ENCODE results near the gene ATM. TPM values are rescaled to one million over a fixed set of nuclear protein-coding genes. Genes with fewer than 3 reads are reported as not detected.
"Not testable (repeated sequence)": the region's sequence is repeated elsewhere in the genome, so short reads cannot be mapped to it uniquely, and the experiment has no call there.

ATM gene
- total RNA-seq, 3 donors from 2014 or later: 21.0 to 26.8 (median 23.5) TPM

GRCh38 chr11:108286370-108286769, 63.5 kb downstream of the ATM start:
- Mint-ChIP-seq H3K9me3 (no peaks in the 10 kb centered on the region), H3K4me3 (no peak overlapping the region), H3K27me3 (ENCODE audit: low read depth) (no peaks in the 10 kb centered on the region), H3K36me3 (ENCODE audit: insufficient read depth) (peaks cover 31% of the 10 kb centered on the region), H3K4me1 (ENCODE audit: low read depth) (peaks cover 10% of the 10 kb centered on the region)
- ATAC-seq (peak; percentile 60 to 72), DNase-seq (no peak)

GRCh38 chr11:108286956-108287355, 64.1 kb downstream of the ATM start:
- peaks cover 32% of the 10 kb centered on the region for H3K36me3 Mint-ChIP-seq (ENCODE audit: insufficient read depth)
- peaks cover 10% of the 10 kb centered on the region for H3K4me1 Mint-ChIP-seq (ENCODE audit: low read depth)
- H3K9me3 Mint-ChIP-seq: no peaks in the 10 kb centered on the region

GRCh38 chr11:108289066-108289465, 66.2 kb downstream of the ATM start:
- H3K27me3 Mint-ChIP-seq (ENCODE audit: low read depth); DNase-seq; H3K4me3 Mint-ChIP-seq; H3K9me3 Mint-ChIP-seq; H3K4me1 Mint-ChIP-seq (ENCODE audit: low read depth); ATAC-seq: not testable (repeated sequence)
- H3K36me3 Mint-ChIP-seq (ENCODE audit: insufficient read depth): peaks cover 28% of the 10 kb centered on the region

More at GRCh38 chr11:108286956-108287355, 64.1 kb downstream of the ATM start:
- ATAC-seq (no peak), DNase-seq (no peak)
- Mint-ChIP-seq H3K27me3 (ENCODE audit: low read depth) (no peaks in the 10 kb centered on the region), H3K4me3 (no peak overlapping the region)

- H3K9me3 Mint-ChIP-seq: no peaks in the 10 kb centered on the region
- H3K36me3 Mint-ChIP-seq (ENCODE audit: insufficient read depth): peaks cover 26% of the 10 kb centered on the region
- ATAC-seq: no peak
- no peak for DNase-seq
- H3K27me3 Mint-ChIP-seq (ENCODE audit: low read depth): no peaks in the 10 kb centered on the region
- H3K4me3 Mint-ChIP-seq: no peak overlapping the region
- H3K4me1 Mint-ChIP-seq (ENCODE audit: low read depth): peaks cover 7% of the 10 kb centered on the region
Observed at GRCh38 chr11:108289699-108290098, 66.8 kb downstream of the ATM start.

- no peaks in the 10 kb centered on the region for H3K27me3 Mint-ChIP-seq (ENCODE audit: low read depth)
- ATAC-seq (no peak), DNase-seq (no peak)
- no peak overlapping the region for H3K4me3 Mint-ChIP-seq
- H3K9me3 Mint-ChIP-seq: no peaks in the 10 kb centered on the region
- H3K4me1 Mint-ChIP-seq (ENCODE audit: low read depth): peaks cover 5% of the 10 kb centered on the region
- peaks cover 15% of the 10 kb centered on the region for H3K36me3 Mint-ChIP-seq (ENCODE audit: insufficient read depth)
Observed at GRCh38 chr11:108293229-108293628, 70.4 kb downstream of the ATM start.

GRCh38 chr11:108302121-108302785, 79.4 kb downstream of the ATM start:
- DNase-seq (no peak), ATAC-seq (peak; percentile 93 to 98)
- Mint-ChIP-seq H3K36me3 (ENCODE audit: insufficient read depth) (peaks cover 40% of the 10 kb centered on the region), H3K9me3 (no peaks in the 10 kb centered on the region), H3K4me3 (no peak overlapping the region), H3K4me1 (ENCODE audit: low read depth) (peaks cover 20% of the 10 kb centered on the region), H3K27me3 (ENCODE audit: low read depth) (no peaks in the 10 kb centered on the region)

GRCh38 chr11:108307751-108308150, 84.9 kb downstream of the ATM start:
- Mint-ChIP-seq H3K27me3 (ENCODE audit: low read depth) (no peaks in the 10 kb centered on the region), H3K9me3 (no peaks in the 10 kb centered on the region), H3K36me3 (ENCODE audit: insufficient read depth) (peaks cover 32% of the 10 kb centered on the region), H3K4me3 (no peak overlapping the region), H3K4me1 (ENCODE audit: low read depth) (peaks cover 22% of the 10 kb centered on the region)
- DNase-seq (no peak), ATAC-seq (no peak)

GRCh38 chr11:108313444-108313843, 90.6 kb downstream of the ATM start:
- peaks cover 31% of the 10 kb centered on the region for H3K36me3 Mint-ChIP-seq (ENCODE audit: insufficient read depth)
- no peak for DNase-seq
- H3K4me1 Mint-ChIP-seq (ENCODE audit: low read depth): peaks cover 19% of the 10 kb centered on the region
- H3K27me3 Mint-ChIP-seq (ENCODE audit: low read depth): no peaks in the 10 kb centered on the region
- no peak overlapping the region for H3K4me3 Mint-ChIP-seq
- H3K9me3 Mint-ChIP-seq: no peaks in the 10 kb centered on the region
- no peak for ATAC-seq

GRCh38 chr11:108316061-108316460, 93.2 kb downstream of the ATM start:
- peaks cover 33% of the 10 kb centered on the region for H3K36me3 Mint-ChIP-seq (ENCODE audit: insufficient read depth)
- no peak overlapping the region for H3K4me3 Mint-ChIP-seq
- DNase-seq (no peak), ATAC-seq (no peak)
- H3K27me3 Mint-ChIP-seq (ENCODE audit: low read depth): no peaks in the 10 kb centered on the region
- no peaks in the 10 kb centered on the region for H3K9me3 Mint-ChIP-seq
- peaks cover 12% of the 10 kb centered on the region for H3K4me1 Mint-ChIP-seq (ENCODE audit: low read depth)

GRCh38 chr11:108319541-108320145, 96.8 kb downstream of the ATM start:
- Mint-ChIP-seq H3K9me3 (no peaks in the 10 kb centered on the region), H3K27me3 (ENCODE audit: low read depth) (no peaks in the 10 kb centered on the region), H3K4me3 (no peak overlapping the region), H3K36me3 (ENCODE audit: insufficient read depth) (peaks cover 36% of the 10 kb centered on the region), H3K4me1 (ENCODE audit: low read depth) (peaks cover 8% of the 10 kb centered on the region)
- DNase-seq (no peak), ATAC-seq (no peak)

GRCh38 chr11:108322666-108323065, 99.8 kb downstream of the ATM start:
- no peaks in the 10 kb centered on the region for H3K27me3 Mint-ChIP-seq (ENCODE audit: low read depth)
- no peak overlapping the region for H3K4me3 Mint-ChIP-seq

GRCh38 chr11:108324587-108324986, 101.7 kb downstream of the ATM start:
- DNase-seq (no peak), ATAC-seq (no peak)
- H3K4me3 Mint-ChIP-seq: no peak overlapping the region
- H3K27me3 Mint-ChIP-seq (ENCODE audit: low read depth): no peaks in the 10 kb centered on the region
- H3K9me3 Mint-ChIP-seq: no peaks in the 10 kb centered on the region
- H3K4me1 Mint-ChIP-seq (ENCODE audit: low read depth): peaks cover 5% of the 10 kb centered on the region
- H3K36me3 Mint-ChIP-seq (ENCODE audit: insufficient read depth): peaks cover 36% of the 10 kb centered on the region

More at GRCh38 chr11:108322666-108323065, 99.8 kb downstream of the ATM start:
- Mint-ChIP-seq H3K4me1 (ENCODE audit: low read depth) (peaks cover 9% of the 10 kb centered on the region), H3K36me3 (ENCODE audit: insufficient read depth) (peaks cover 32% of the 10 kb centered on the region), H3K9me3 (no peaks in the 10 kb centered on the region)
- ATAC-seq (no peak), DNase-seq (no peak)

GRCh38 chr11:108333403-108333899, 110.6 kb downstream of the ATM start:
- no peaks in the 10 kb centered on the region for H3K27me3 Mint-ChIP-seq (ENCODE audit: low read depth)
- H3K9me3 Mint-ChIP-seq: no peaks in the 10 kb centered on the region
- H3K4me3 Mint-ChIP-seq: no peak overlapping the region
- H3K4me1 Mint-ChIP-seq (ENCODE audit: low read depth): peaks cover 5% of the 10 kb centered on the region
- no peak for ATAC-seq
- no peak for DNase-seq
- H3K36me3 Mint-ChIP-seq (ENCODE audit: insufficient read depth): peaks cover 54% of the 10 kb centered on the region

- Mint-ChIP-seq H3K4me1 (ENCODE audit: low read depth) (peaks cover 12% of the 10 kb centered on the region), H3K4me3 (no peak overlapping the region), H3K27me3 (ENCODE audit: low read depth) (no peaks in the 10 kb centered on the region), H3K9me3 (no peaks in the 10 kb centered on the region), H3K36me3 (ENCODE audit: insufficient read depth) (peaks cover 23% of the 10 kb centered on the region)
- no peak for ATAC-seq
- no peak for DNase-seq
Observed at GRCh38 chr11:108338750-108339149, 115.9 kb downstream of the ATM start.

- ATAC-seq (peak; percentile 46 to 63), DNase-seq (no peak)
- Mint-ChIP-seq H3K27me3 (ENCODE audit: low read depth) (no peaks in the 10 kb centered on the region), H3K4me1 (ENCODE audit: low read depth) (peaks cover 23% of the 10 kb centered on the region), H3K9me3 (no peaks in the 10 kb centered on the region), H3K36me3 (ENCODE audit: insufficient read depth) (peaks cover 17% of the 10 kb centered on the region), H3K4me3 (no peak overlapping the region)
Observed at GRCh38 chr11:108340973-108341372, 118.1 kb downstream of the ATM start.
